SK-N-MC (cell line): Measurements from ENCODE around the gene CYP19A1.

Source experiments
- EZH2 ChIP-seq: fragments of 200-600 bp; sonication (generic); IDR thresholded peaks from one replicate; pipeline ENCODE4 v1.6.1; 2017; ENCODE audit warnings: antibody characterized with exemption
- POLR2AphosphoS5 ChIP-seq: IDR thresholded peaks from 2 replicates; pipeline ENCODE4 v1.6.1; 2012; ENCODE audit warnings: mild to moderate bottlenecking, low read depth, low read length, borderline replicate concordance

- no peak for TF ChIP-seq EZH2
- no peak for TF ChIP-seq POLR2AphosphoS5
Observed at GRCh38 chr15:51251556-51251955, 86.8 kb downstream of the CYP19A1 start.
